IMR-90 (cell line): Measurements from ENCODE around the gene LRRC75B. TPM values are rescaled to one million over a fixed set of nuclear protein-coding genes. Genes with fewer than 3 reads are reported as not detected.
"Not testable (repeated sequence)": the region's sequence is repeated elsewhere in the genome, so short reads cannot be mapped to it uniquely, and the experiment has no call there.

Source experiments
- ATAC-seq: fragments of 200-7000 bp; cut with Tn5 transposase; 2 replicates; pipeline ENCODE4 v1.9.1; 2020; ENCODE audit warnings: low read depth, mild to moderate bottlenecking, moderate library complexity
- BruUV-seq: library from RNA; stranded (reverse); fragments of 400-500 nt; replicated peaks from 2 replicates; lab custom pipeline; 2021; lab: Mats Ljungman, UMichigan
- CTCF ChIA-PET: fragments of 300-600 bp; formaldehyde crosslinking; extraction: SDS; loops from one replicate; lab custom pipeline; 2021; ENCODE audit warnings: antibody characterized with exemption; lab: Yijun Ruan, JAX
- POLR2A ChIA-PET: fragments of 300-600 bp; sonication (Branson Sonifier 250); formaldehyde crosslinking; loops from one replicate; lab custom pipeline; 2022; ENCODE audit warnings: antibody characterized with exemption; ENCODE audit not compliant: unreplicated experiment; lab: Charles Lee
- DNase-seq: peaks from one replicate; pipeline ENCODE4 v3.0.0; 2013
- H2AFZ ChIP-seq: replicated peaks from 2 replicates; pipeline ENCODE3; 2013; ENCODE audit warnings: low read length, mild to moderate bottlenecking; ENCODE audit not compliant: poor library complexity
- H2AK5ac ChIP-seq: 2 replicates; pipeline ENCODE4 v1.6.1; 2013; ENCODE audit warnings: low read depth, low read length, inconsistent platforms
- H2AK9ac ChIP-seq: replicated peaks from 2 replicates; pipeline ENCODE3; 2013; ENCODE audit warnings: mild to moderate bottlenecking, low read depth, low read length, moderate library complexity; ENCODE audit not compliant: poor library complexity
- H2BK120ac ChIP-seq: 2 replicates; pipeline ENCODE4 v1.6.1; 2013; ENCODE audit warnings: low read depth, low read length, inconsistent platforms
- H2BK15ac ChIP-seq: 3 replicates; pipeline ENCODE4 v1.6.1; 2013; ENCODE audit warnings: low read depth, low read length, inconsistent platforms
- H2BK20ac ChIP-seq: 2 replicates; pipeline ENCODE4 v1.6.1; 2013; ENCODE audit warnings: low read depth, mild to moderate bottlenecking, inconsistent platforms, low read length, moderate library complexity
- H2BK5ac ChIP-seq: 2 replicates; pipeline ENCODE4 v1.6.1; 2013; ENCODE audit warnings: mild to moderate bottlenecking, low read depth, low read length, inconsistent platforms; ENCODE audit not compliant: poor library complexity, severe bottlenecking
- H3K14ac ChIP-seq: replicated peaks from 2 replicates; pipeline ENCODE4 v1.6.1; 2013; ENCODE audit warnings: low read depth, low read length, inconsistent platforms
- H3K18ac ChIP-seq: 2 replicates; pipeline ENCODE4 v1.6.1; 2013; ENCODE audit warnings: low read depth, low read length, control low read depth
- H3K23ac ChIP-seq: 2 replicates; pipeline ENCODE4 v1.6.1; 2013; ENCODE audit warnings: low read depth, low read length, inconsistent platforms
- H3K27ac ChIP-seq: 2 replicates; pipeline ENCODE4 v1.5.1; 2013; ENCODE audit warnings: mild to moderate bottlenecking, control low read depth, low read length; ENCODE audit not compliant: insufficient read depth
- H3K27me3 ChIP-seq: 2 replicates; pipeline ENCODE4 v1.6.1; 2013; ENCODE audit warnings: low read length; ENCODE audit not compliant: control insufficient read depth, insufficient read depth
- H3K36me3 ChIP-seq: 2 replicates; pipeline ENCODE4 v1.6.1; 2013; ENCODE audit warnings: low read length, mixed read lengths; ENCODE audit not compliant: control insufficient read depth, insufficient read depth
- H3K4ac ChIP-seq: 2 replicates; pipeline ENCODE4 v1.6.1; 2013; ENCODE audit warnings: low read depth, low read length, inconsistent platforms
- H3K4me1 ChIP-seq: 2 replicates; pipeline ENCODE4 v1.6.1; 2013; ENCODE audit warnings: low read length, mixed read lengths; ENCODE audit not compliant: control insufficient read depth, insufficient read depth
- H3K4me2 ChIP-seq: 2 replicates; pipeline ENCODE4 v1.6.1; 2013; ENCODE audit warnings: low read depth, mild to moderate bottlenecking, control low read depth, low read length, moderate library complexity
- H3K4me3 ChIP-seq: 2 replicates; pipeline ENCODE4 v1.5.1; 2013; ENCODE audit warnings: low read depth, mild to moderate bottlenecking, control low read depth, low read length, moderate library complexity; ENCODE audit not compliant: insufficient read depth
- H3K56ac ChIP-seq: 2 replicates; pipeline ENCODE4 v1.6.1; 2013; ENCODE audit warnings: low read length, inconsistent platforms; ENCODE audit not compliant: insufficient read depth; ENCODE audit errors: extremely low read depth
- H3K79me1 ChIP-seq, 2 experiments: 2 replicates each; pipeline ENCODE4 v1.6.1; 2013; ENCODE audit warnings: low read length in 2 of 2, inconsistent platforms in 1 of 2, low read depth in 1 of 2
- H3K9ac ChIP-seq: 2 replicates; pipeline ENCODE4 v1.6.1; 2013; ENCODE audit warnings: low read depth, low read length, control low read depth
- H3K9me1 ChIP-seq: 2 replicates; pipeline ENCODE4 v1.6.1; 2013; ENCODE audit warnings: low read length, inconsistent platforms; ENCODE audit not compliant: insufficient read depth
- H3K9me3 ChIP-seq: 2 replicates; pipeline ENCODE4 v1.6.1; 2013; ENCODE audit warnings: low read length; ENCODE audit not compliant: control insufficient read depth, insufficient read depth
- H4K20me1 ChIP-seq: 2 replicates; pipeline ENCODE4 v1.6.1; 2013; ENCODE audit warnings: low read length, inconsistent platforms; ENCODE audit not compliant: insufficient read depth
- H4K5ac ChIP-seq: 2 replicates; pipeline ENCODE4 v1.6.1; 2013; ENCODE audit warnings: mild to moderate bottlenecking, low read depth, low read length, control low read depth
- H4K8ac ChIP-seq, 2 experiments: 2 replicates each; pipeline ENCODE4 v1.6.1; 2013; ENCODE audit warnings: low read depth in 2 of 2, low read length in 2 of 2, control low read depth in 1 of 2, inconsistent platforms in 1 of 2
- H4K91ac ChIP-seq: 2 replicates; pipeline ENCODE4 v1.6.1; 2013; ENCODE audit warnings: low read depth, low read length, inconsistent platforms; ENCODE audit not compliant: insufficient read depth
- CHD1 ChIP-seq: IDR thresholded peaks from 2 replicates; pipeline ENCODE4 v1.6.1; 2012; ENCODE audit warnings: low read depth, low read length, improper control_type of control experiment
- SMC3 ChIP-seq: fragments of 150-350 bp; IDR thresholded peaks from 2 replicates; pipeline ENCODE4 v1.6.1; 2016; ENCODE audit warnings: low read depth, mild to moderate bottlenecking, antibody characterized with exemption, low read length, moderate library complexity
- WGBS, 2 experiments: methylation state at CpG; one replicate each; pipeline versions ENCODE4 v1.1.5 to v1.1.7; 2013; ENCODE audit warnings: missing lambda C conversion rate in 2 of 2; ENCODE audit not compliant: insufficient read length in 1 of 2; ENCODE audit errors: extremely low coverage in 2 of 2; 5-methylcytosine and 5-hydroxymethylcytosine counted together
- dilution Hi-C: fragments of 300-500 bp; cut with HindIII; formaldehyde crosslinking; loops from one replicate; pipeline ENCODE4 v1.14.3; 2018; ENCODE audit warnings: low sequenced_read_pairs; ENCODE audit not compliant: unreplicated experiment
- in situ Hi-C: fragments of 300-500 bp; cut with MboI; formaldehyde crosslinking; loops from 3 replicates; pipeline ENCODE4 v1.14.3; 2019; ENCODE audit warnings: low sequenced_read_pairs, inconsistent platforms, mixed read lengths
- intact Hi-C: fragments of 100-400 bp; cut with micrococcal nuclease; formaldehyde crosslinking; loops from 2 replicates; pipeline ENCODE4 v1.10.0; 2022
- polyA plus RNA-seq, 3 experiments: library from polyadenylated mRNA; depleted of rRNA; stranded (reverse); fragments of >200 nt; gene quantifications; 2 replicates each; pipeline ENCODE4 v1.2.3, GENCODE V29; 2012; ENCODE audit warnings: low replicate concordance in 1 of 3
- total RNA-seq: library from RNA; depleted of rRNA; stranded (reverse); fragments of >200 nt; gene quantifications from 2 replicates; pipeline ENCODE4 v1.2.3, GENCODE V29; 2012

LRRC75B gene
- total and polyA plus RNA-seq, 2 of the 4 experiments (the other 2 are of a cell fraction): 1.6 to 10.7 TPM

DNA sequence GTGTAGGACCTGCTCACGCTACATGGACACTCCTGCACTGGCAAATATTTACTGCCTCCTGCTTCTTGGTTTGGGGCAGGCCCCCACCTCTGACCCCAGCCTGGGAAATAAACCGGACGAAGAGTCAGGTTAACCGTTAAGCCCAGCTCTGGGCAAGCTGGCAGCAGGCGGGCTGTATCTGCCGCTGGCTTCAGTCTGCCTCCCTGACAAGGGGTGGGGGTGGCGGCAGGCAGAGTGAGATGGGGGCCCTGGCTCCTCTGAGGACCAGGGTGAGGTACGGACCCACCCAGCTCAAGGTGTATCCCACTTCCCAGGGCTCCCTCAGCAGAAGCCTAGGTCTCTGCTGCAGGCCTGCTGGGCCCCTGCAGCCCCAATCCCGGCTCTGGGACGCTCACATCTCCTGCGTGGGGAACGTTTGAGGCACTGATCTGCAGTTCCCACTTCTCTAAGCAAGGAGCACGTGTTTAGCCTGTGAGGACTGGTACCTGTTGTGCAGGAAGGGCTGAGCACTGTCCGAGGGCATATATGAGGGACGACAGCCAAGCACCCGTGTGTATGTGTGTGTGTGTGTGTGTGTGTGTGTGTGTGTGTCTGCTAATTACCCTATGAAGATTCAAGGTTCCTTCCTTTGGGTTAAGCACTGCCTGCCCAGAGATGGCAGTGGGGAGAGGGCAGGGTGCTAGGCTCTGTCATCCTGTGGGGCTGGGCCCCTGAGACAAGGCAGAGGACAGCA, 1.1 kb upstream of the LRRC75B start:
- Histone ChIP-seq H4K5ac (no peak overlapping the region), H2AFZ (peak overlapping the region; percentile 63), H3K23ac (no peak overlapping the region), H2BK120ac (no peak overlapping the region), H2BK5ac (no peak overlapping the region), H3K18ac (no peak overlapping the region), H2AK9ac (peak overlapping the region; percentile 1), H2BK15ac (no peak overlapping the region), H3K27ac (no peak overlapping the region), H3K14ac (no peak overlapping the region), H4K20me1 (no peaks in the 10 kb centered on the region), H3K4me3 (no peak overlapping the region), H3K4me2 (no peak overlapping the region), H3K56ac (no peak overlapping the region), H3K79me1 (peaks cover 0 to 8% of the 10 kb centered on the region in 2 experiments; a peak in 2 of 4 replicates), H3K9ac (no peak overlapping the region), H3K4ac (no peak overlapping the region; the same call in 1 of the 2 replicates), H3K27me3 (no peaks in the 10 kb centered on the region), H3K9me3 (no peaks in the 10 kb centered on the region), H2BK20ac (no peak overlapping the region), H3K4me1 (no peaks in the 10 kb centered on the region), H4K8ac (peak overlapping the region; percentile 88 to 93; a peak in 2 of 4 replicates), H4K91ac (no peak overlapping the region), H2AK5ac (peak overlapping the region; percentile 50; the same call in 1 of the 2 replicates), H3K9me1 (peaks cover 11% of the 10 kb centered on the region), H3K36me3 (peaks cover 2% of the 10 kb centered on the region; the same call in 1 of the 2 replicates)
- in situ Hi-C loops: no loop called here
- BruUV-seq: no TSS peak
- TF ChIP-seq SMC3: no peak
- TF ChIP-seq CHD1: no peak
- dilution Hi-C loops: no loop called here
- ATAC-seq: no peak
- 73% methylated on average over 11 of the region's 16 CpGs; no CpG with 5 or more reads in 1 of the 2 experiments for WGBS, 2 experiments
- no peak for DNase-seq
- CTCF ChIA-PET: no interaction called here
- intact Hi-C loops: no loop called here
- POLR2A ChIA-PET: no interaction called here

DNA sequence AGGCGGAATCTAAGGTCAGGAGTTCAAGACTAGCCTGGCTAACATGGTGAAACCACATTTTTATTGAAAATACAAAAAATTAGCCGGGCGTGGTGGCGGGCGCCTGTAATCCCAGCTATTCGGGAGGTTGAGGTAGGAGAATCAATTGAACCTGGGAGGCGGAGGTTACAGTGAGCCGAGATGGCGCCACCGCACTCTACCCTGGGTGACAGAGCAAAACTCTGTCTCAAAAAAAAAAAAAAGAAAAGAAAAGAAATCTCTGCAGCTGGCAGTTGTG, 624 bp upstream of the LRRC75B start:
- H3K27me3 ChIP-seq, H2BK5ac ChIP-seq, H2BK15ac ChIP-seq, H4K5ac ChIP-seq, intact Hi-C loops, H3K56ac ChIP-seq, CTCF ChIA-PET, DNase-seq, H2BK20ac ChIP-seq, H4K20me1 ChIP-seq, H3K4me3 ChIP-seq, in situ Hi-C loops, H3K36me3 ChIP-seq, dilution Hi-C loops, H3K79me1 ChIP-seq, ATAC-seq, H3K9me3 ChIP-seq, H3K4me1 ChIP-seq, H3K18ac ChIP-seq, H2AK5ac ChIP-seq, BruUV-seq: not testable (repeated sequence)
- H3K14ac ChIP-seq: 0 out of 2 replicates have a peak overlapping the region, but pooled peaks have one; percentile 39
- peak overlapping the region; percentile 88 to 93; a peak in 2 of 4 replicates for H4K8ac ChIP-seq
- POLR2A ChIA-PET: interaction anchor here (0.7 kb wide), 1 partner anchor 826 kb away, joined by 3 read pairs; no protein-coding TSS in a partner anchor
- peak overlapping the region; percentile 74; the same call in 1 of the 2 replicates for H4K91ac ChIP-seq
- peak overlapping the region; percentile 60; the same call in 1 of the 2 replicates for H3K4me2 ChIP-seq
- H2AFZ ChIP-seq: peak overlapping the region; percentile 92
- 0 out of 2 replicates have a peak overlapping the region, but pooled peaks have one; percentile 17 for H2BK120ac ChIP-seq
- H3K4ac ChIP-seq: peak overlapping the region; percentile 70
- peak overlapping the region; percentile 43; the same call in 1 of the 2 replicates for H3K23ac ChIP-seq
- WGBS, 2 experiments: 93% methylated on average over 5 of the region's 10 CpGs; no CpG with 5 or more reads in 1 of the 2 experiments
- peak overlapping the region; percentile 12 for H2AK9ac ChIP-seq
- peaks cover 11% of the 10 kb centered on the region for H3K9me1 ChIP-seq
- peak overlapping the region; percentile 64 for H3K27ac ChIP-seq
- peak overlapping the region; percentile 72 for H3K9ac ChIP-seq
